Aorta (tissue), 5 donors: Measurements from ENCODE around the gene DSCAML1. TPM values are rescaled to one million over a fixed set of nuclear protein-coding genes. Genes with fewer than 3 reads are reported as not detected.

Experiments used
- ATAC-seq: fragments of 200-7000 bp; cut with Tn5 transposase; one replicate; pipeline ENCODE4 v1.9.1; 2022; ENCODE audit warnings: moderate library complexity; ENCODE audit not compliant: low FRiP score
- DNase-seq, 2 donors: peaks; one replicate each; pipeline ENCODE4 v3.0.0-alpha.2; 2020
- H3K27ac ChIP-seq, 2 donors: one replicate each; pipeline ENCODE4 v1.5.1; 2013; ENCODE audit warnings: low read length in 2 of 2, mild to moderate bottlenecking in 2 of 2, moderate library complexity in 2 of 2, control low read depth in 1 of 2, inconsistent platforms in 1 of 2, low read depth in 1 of 2
- H3K27me3 ChIP-seq, 2 donors: one replicate each; pipeline ENCODE4 v1.6.1; 2013; ENCODE audit warnings: control low read depth in 1 of 2, low read length in 1 of 2, mild to moderate bottlenecking in 1 of 2, moderate library complexity in 1 of 2; ENCODE audit not compliant: insufficient read depth in 2 of 2, control insufficient read depth in 1 of 2
- H3K36me3 ChIP-seq, 2 donors: one replicate each; pipeline ENCODE4 v1.6.1; 2013; ENCODE audit warnings: control low read depth in 1 of 2, low read length in 1 of 2, mild to moderate bottlenecking in 1 of 2; ENCODE audit not compliant: insufficient read depth in 2 of 2, control insufficient read depth in 1 of 2
- H3K4me1 ChIP-seq, 2 donors: one replicate each; pipeline ENCODE4 v1.6.1; 2013; ENCODE audit warnings: low read length in 2 of 2, control low read depth in 1 of 2, mild to moderate bottlenecking in 1 of 2, moderate library complexity in 1 of 2; ENCODE audit not compliant: insufficient read depth in 2 of 2, control insufficient read depth in 1 of 2
- H3K4me3 ChIP-seq, 2 donors: one replicate each; pipeline ENCODE4 v1.5.1; 2013; ENCODE audit warnings: low read length in 2 of 2, control low read depth in 1 of 2, mild to moderate bottlenecking in 1 of 2
- H3K9me3 ChIP-seq: one replicate; pipeline ENCODE4 v1.6.1; 2013; ENCODE audit warnings: mild to moderate bottlenecking, low read length; ENCODE audit not compliant: control insufficient read depth
- WGBS, 2 donors: extraction: QIAGEN DNeasy Blood & Tissue Kit; methylation state at CpG; one replicate each; pipeline ENCODE4 v1.1.7; 2013; 5-methylcytosine and 5-hydroxymethylcytosine counted together
- intact Hi-C, 2 donors: fragments of 100-400 bp; cut with DNase I; formaldehyde crosslinking; loops; one replicate each; pipeline versions ENCODE4 v1.14.2 to v1.15.0; 2022
- polyA plus RNA-seq, 2 donors: library from polyadenylated mRNA; stranded (reverse); fragments of 200-250 nt; gene quantifications; one replicate each; pipeline ENCODE4 v1.2.3, GENCODE V29; 2013
- total RNA-seq, 2 donors: library from RNA; stranded (reverse); fragmentation: NEBNext Ultra II Directional; extraction: Animal tissue kit (Norgen Biotek cat#: 25700); gene quantifications; one replicate each; pipeline ENCODE4 v1.2.1, GENCODE V29; 2021
- donor health status: healthy with polysubstance abuse.
- donor health status: Bipolar disorder and iron deficiency.
- donor health status: DM: no; HTN: no; CAD: no.
- donor health status: DM: no; HTN: no; CAD: no.
- donor health status: DM: yes; HTN: yes; CAD: no.

The DSCAML1 gene
- total and polyA plus RNA-seq, 4 donors = 0.13 to 2.2 (median 0.58) TPM; not detected in 1

- Histone ChIP-seq H3K4me3 (no peak overlapping the region), H3K4me1 (no peaks in the 10 kb centered on the region), H3K27me3 (no peaks in the 10 kb centered on the region), H3K36me3 (no peaks in the 10 kb centered on the region), H3K9me3 (no peaks in the 10 kb centered on the region), H3K27ac (no peak overlapping the region)
- ATAC-seq = no peak
- intact Hi-C loops = no loop called here
- WGBS, 2 donors = 27 to 31% methylated on average over 9 of the region's 9 CpGs
- DNase-seq = no peak
These were observed 312.9 kb downstream of the DSCAML1 start for GRCh38 chr11:117484156-117484555.

- no peaks in the 10 kb centered on the region for H3K36me3 ChIP-seq
- H3K27me3 ChIP-seq = no peaks in the 10 kb centered on the region
- H3K27ac ChIP-seq = no peak overlapping the region
- H3K4me1 ChIP-seq = no peaks in the 10 kb centered on the region
- ATAC-seq (no peak), DNase-seq (no peak)
- intact Hi-C loops = no loop called here
- WGBS, 2 donors = 68 to 76% methylated on average over 5 of the region's 5 CpGs
- no peaks in the 10 kb centered on the region for H3K9me3 ChIP-seq
- no peak overlapping the region for H3K4me3 ChIP-seq
These were observed 313.6 kb downstream of the DSCAML1 start for GRCh38 chr11:117483372-117483771.

- no peak for ATAC-seq
- H3K36me3 ChIP-seq = no peaks in the 10 kb centered on the region
- no peak for DNase-seq
- no peaks in the 10 kb centered on the region for H3K9me3 ChIP-seq
- no peaks in the 10 kb centered on the region for H3K27me3 ChIP-seq
- intact Hi-C loops = no loop called here
- no peak overlapping the region for H3K4me3 ChIP-seq
- WGBS, 2 donors = 74 to 76% methylated on average over 8 of the region's 8 CpGs
- H3K4me1 ChIP-seq = no peaks in the 10 kb centered on the region
- H3K27ac ChIP-seq = no peak overlapping the region
These were observed 314.1 kb downstream of the DSCAML1 start for GRCh38 chr11:117482881-117483280.

- WGBS, 2 donors = 92 to 95% methylated on average over 23 of the region's 23 CpGs
- DNase-seq = no peak
- intact Hi-C loops = no loop called here
- H3K4me1 ChIP-seq = no peaks in the 10 kb centered on the region
- H3K4me3 ChIP-seq = no peak overlapping the region
- H3K27ac ChIP-seq = no peak overlapping the region
- no peaks in the 10 kb centered on the region for H3K9me3 ChIP-seq
- H3K36me3 ChIP-seq = no peaks in the 10 kb centered on the region
- H3K27me3 ChIP-seq = no peaks in the 10 kb centered on the region
- ATAC-seq = no peak
These were observed 315.1 kb downstream of the DSCAML1 start for GRCh38 chr11:117481885-117482284.

- H3K27ac ChIP-seq = no peak overlapping the region
- no peaks in the 10 kb centered on the region for H3K9me3 ChIP-seq
- ATAC-seq (no peak), DNase-seq (no peak)
- H3K36me3 ChIP-seq = no peaks in the 10 kb centered on the region
- H3K27me3 ChIP-seq = no peaks in the 10 kb centered on the region
- H3K4me3 ChIP-seq = no peak overlapping the region
- intact Hi-C loops = no loop called here
- WGBS, 2 donors = 75 to 80% methylated on average over 6 of the region's 6 CpGs
- no peaks in the 10 kb centered on the region for H3K4me1 ChIP-seq
These were observed 316.0 kb downstream of the DSCAML1 start for GRCh38 chr11:117481036-117481435.

- DNase-seq (no peak), ATAC-seq (no peak)
- no peak overlapping the region for H3K27ac ChIP-seq
- H3K9me3 ChIP-seq = no peaks in the 10 kb centered on the region
- 91 to 94% methylated on average over 14 to 15 of the region's 15 CpGs for WGBS, 2 donors
- intact Hi-C loops = no loop called here
- no peaks in the 10 kb centered on the region for H3K27me3 ChIP-seq
- H3K4me1 ChIP-seq = no peaks in the 10 kb centered on the region
- no peak overlapping the region for H3K4me3 ChIP-seq
- H3K36me3 ChIP-seq = no peaks in the 10 kb centered on the region
These were observed 316.8 kb downstream of the DSCAML1 start for GRCh38 chr11:117480221-117480620.

- Histone ChIP-seq H3K4me3 (no peak overlapping the region), H3K36me3 (no peaks in the 10 kb centered on the region), H3K4me1 (no peaks in the 10 kb centered on the region), H3K9me3 (no peaks in the 10 kb centered on the region), H3K27me3 (no peaks in the 10 kb centered on the region), H3K27ac (no peak overlapping the region)
- no peak for ATAC-seq
- no peak for DNase-seq
- intact Hi-C loops = no loop called here
- 71 to 85% methylated on average over 8 of the region's 8 CpGs for WGBS, 2 donors
These were observed 317.6 kb downstream of the DSCAML1 start for GRCh38 chr11:117479372-117479771.

GRCh38 chr11:117478926-117479325 lies 318.1 kb downstream of the DSCAML1 start:
- ATAC-seq (no peak), DNase-seq (no peak)
- intact Hi-C loops = no loop called here
- Histone ChIP-seq H3K36me3 (no peaks in the 10 kb centered on the region), H3K27me3 (no peaks in the 10 kb centered on the region), H3K4me3 (no peak overlapping the region), H3K27ac (no peak overlapping the region), H3K4me1 (no peaks in the 10 kb centered on the region), H3K9me3 (no peaks in the 10 kb centered on the region)
- 84 to 86% methylated on average over 7 of the region's 7 CpGs for WGBS, 2 donors

GRCh38 chr11:117478126-117478860 lies 318.7 kb downstream of the DSCAML1 start:
- H3K27ac ChIP-seq = no peak overlapping the region
- H3K27me3 ChIP-seq = no peaks in the 10 kb centered on the region
- no peaks in the 10 kb centered on the region for H3K4me1 ChIP-seq
- H3K4me3 ChIP-seq = no peak overlapping the region
- 70 to 75% methylated on average over 13 of the region's 13 CpGs for WGBS, 2 donors
- H3K9me3 ChIP-seq = no peaks in the 10 kb centered on the region
- intact Hi-C loops = no loop called here
- no peak for DNase-seq
- no peak for ATAC-seq
- H3K36me3 ChIP-seq = no peaks in the 10 kb centered on the region
